Measurements from ENCODE around the gene CCL7.

CCL7 gene

DNA sequence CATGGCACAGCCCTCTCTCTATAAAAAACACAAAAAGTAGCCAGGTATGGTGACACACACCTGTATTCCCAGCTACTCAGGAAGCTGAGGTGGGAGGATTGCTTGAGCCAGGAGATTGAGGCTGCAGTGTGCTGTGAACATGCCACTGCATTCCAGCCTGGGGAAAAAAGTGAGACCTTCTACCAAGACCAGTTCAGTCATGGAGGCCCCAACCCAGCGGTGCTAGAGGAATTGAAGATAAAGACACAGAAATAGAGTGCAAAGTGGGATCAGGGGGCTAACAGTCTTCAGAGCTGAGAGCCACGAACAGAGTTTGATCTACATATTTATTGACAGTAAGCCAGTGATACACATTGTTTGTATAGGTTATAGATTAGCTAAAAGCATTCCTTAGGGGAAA lies 33.6 kb downstream of the CCL7 start:
- TF ChIP-seq, protein P1, sequence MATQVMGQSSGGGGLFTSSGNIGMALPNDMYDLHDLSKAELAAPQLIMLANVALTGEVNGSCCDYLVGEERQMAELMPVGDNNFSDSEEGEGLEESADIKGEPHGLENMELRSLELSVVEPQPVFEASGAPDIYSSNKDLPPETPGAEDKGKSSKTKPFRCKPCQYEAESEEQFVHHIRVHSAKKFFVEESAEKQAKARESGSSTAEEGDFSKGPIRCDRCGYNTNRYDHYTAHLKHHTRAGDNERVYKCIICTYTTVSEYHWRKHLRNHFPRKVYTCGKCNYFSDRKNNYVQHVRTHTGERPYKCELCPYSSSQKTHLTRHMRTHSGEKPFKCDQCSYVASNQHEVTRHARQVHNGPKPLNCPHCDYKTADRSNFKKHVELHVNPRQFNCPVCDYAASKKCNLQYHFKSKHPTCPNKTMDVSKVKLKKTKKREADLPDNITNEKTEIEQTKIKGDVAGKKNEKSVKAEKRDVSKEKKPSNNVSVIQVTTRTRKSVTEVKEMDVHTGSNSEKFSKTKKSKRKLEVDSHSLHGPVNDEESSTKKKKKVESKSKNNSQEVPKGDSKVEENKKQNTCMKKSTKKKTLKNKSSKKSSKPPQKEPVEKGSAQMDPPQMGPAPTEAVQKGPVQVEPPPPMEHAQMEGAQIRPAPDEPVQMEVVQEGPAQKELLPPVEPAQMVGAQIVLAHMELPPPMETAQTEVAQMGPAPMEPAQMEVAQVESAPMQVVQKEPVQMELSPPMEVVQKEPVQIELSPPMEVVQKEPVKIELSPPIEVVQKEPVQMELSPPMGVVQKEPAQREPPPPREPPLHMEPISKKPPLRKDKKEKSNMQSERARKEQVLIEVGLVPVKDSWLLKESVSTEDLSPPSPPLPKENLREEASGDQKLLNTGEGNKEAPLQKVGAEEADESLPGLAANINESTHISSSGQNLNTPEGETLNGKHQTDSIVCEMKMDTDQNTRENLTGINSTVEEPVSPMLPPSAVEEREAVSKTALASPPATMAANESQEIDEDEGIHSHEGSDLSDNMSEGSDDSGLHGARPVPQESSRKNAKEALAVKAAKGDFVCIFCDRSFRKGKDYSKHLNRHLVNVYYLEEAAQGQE (IDR thresholded peaks at IDR 0.05; ENCODE audit: insufficient read depth in 1 of 2, low read depth in 2 of 2, low read length in 2 of 2) = no peak
- TF ChIP-seq POLR2AphosphoS5 (IDR thresholded peaks at IDR 0.05; ENCODE audit: low read depth, low read length) (no peak), TAF1 (IDR thresholded peaks at IDR 0.05; ENCODE audit: borderline replicate concordance, insufficient read depth, low read length) (no peak), SIN3A (IDR thresholded peaks at IDR 0.05; ENCODE audit: borderline replicate concordance, insufficient read depth, low read length) (no peak), FOXP2 (optimal IDR thresholded peaks at IDR 0.05; ENCODE audit: borderline replicate concordance, extremely low read depth, extremely low read length, insufficient read depth) (no peak)

- TF ChIP-seq POLR2AphosphoS5 (IDR thresholded peaks at IDR 0.05; ENCODE audit: low read depth, low read length) (no peak), SIN3A (IDR thresholded peaks at IDR 0.05; ENCODE audit: borderline replicate concordance, insufficient read depth, low read length) (no peak), TAF1 (IDR thresholded peaks at IDR 0.05; ENCODE audit: borderline replicate concordance, insufficient read depth, low read length) (no peak), FOXP2 (optimal IDR thresholded peaks at IDR 0.05; ENCODE audit: borderline replicate concordance, extremely low read depth, extremely low read length, insufficient read depth) (no peak)
- TF ChIP-seq, protein P1 (IDR thresholded peaks at IDR 0.05; ENCODE audit: insufficient read depth in 1 of 2, low read depth in 2 of 2, low read length in 2 of 2) = no peak
These were observed 35.0 kb downstream of the CCL7 start for GRCh38 chr17:34305061-34305460.

- no peak for TF ChIP-seq TAF1 (IDR thresholded peaks at IDR 0.05; ENCODE audit: borderline replicate concordance, insufficient read depth, low read length)
- no peak for TF ChIP-seq FOXP2 (optimal IDR thresholded peaks at IDR 0.05; ENCODE audit: borderline replicate concordance, extremely low read depth, extremely low read length, insufficient read depth)
- TF ChIP-seq SIN3A (IDR thresholded peaks at IDR 0.05; ENCODE audit: borderline replicate concordance, insufficient read depth, low read length) = no peak
- TF ChIP-seq POLR2AphosphoS5 (IDR thresholded peaks at IDR 0.05; ENCODE audit: low read depth, low read length) = no peak
- TF ChIP-seq, protein P1 (IDR thresholded peaks at IDR 0.05; ENCODE audit: insufficient read depth in 1 of 2, low read depth in 2 of 2, low read length in 2 of 2) = no peak
These were observed 35.6 kb downstream of the CCL7 start for GRCh38 chr17:34305606-34306005.

GRCh38 chr17:34306466-34306865 lies 36.4 kb downstream of the CCL7 start:
- TF ChIP-seq FOXP2 (optimal IDR thresholded peaks at IDR 0.05; ENCODE audit: borderline replicate concordance, extremely low read depth, extremely low read length, insufficient read depth) = no peak
- TF ChIP-seq SIN3A (IDR thresholded peaks at IDR 0.05; ENCODE audit: borderline replicate concordance, insufficient read depth, low read length) = no peak
- no peak for TF ChIP-seq TAF1 (IDR thresholded peaks at IDR 0.05; ENCODE audit: borderline replicate concordance, insufficient read depth, low read length)
- TF ChIP-seq, protein P1 (IDR thresholded peaks at IDR 0.05; ENCODE audit: insufficient read depth in 1 of 2, low read depth in 2 of 2, low read length in 2 of 2) = no peak
- TF ChIP-seq POLR2AphosphoS5 (IDR thresholded peaks at IDR 0.05; ENCODE audit: low read depth, low read length) = no peak

GRCh38 chr17:34307110-34307509 lies 37.1 kb downstream of the CCL7 start:
- TF ChIP-seq, protein P1 (IDR thresholded peaks at IDR 0.05; ENCODE audit: insufficient read depth in 1 of 2, low read depth in 2 of 2, low read length in 2 of 2) = no peak
- no peak for TF ChIP-seq POLR2AphosphoS5 (IDR thresholded peaks at IDR 0.05; ENCODE audit: low read depth, low read length)
- no peak for TF ChIP-seq TAF1 (IDR thresholded peaks at IDR 0.05; ENCODE audit: borderline replicate concordance, insufficient read depth, low read length)
- no peak for TF ChIP-seq FOXP2 (optimal IDR thresholded peaks at IDR 0.05; ENCODE audit: borderline replicate concordance, extremely low read depth, extremely low read length, insufficient read depth)
- no peak for TF ChIP-seq SIN3A (IDR thresholded peaks at IDR 0.05; ENCODE audit: borderline replicate concordance, insufficient read depth, low read length)
